Measurements from ENCODE around the gene AGRP.
"Not testable (repeated sequence)": the region's sequence is repeated elsewhere in the genome, so short reads cannot be mapped to it uniquely, and the experiment has no call there.

The AGRP gene, protein sequence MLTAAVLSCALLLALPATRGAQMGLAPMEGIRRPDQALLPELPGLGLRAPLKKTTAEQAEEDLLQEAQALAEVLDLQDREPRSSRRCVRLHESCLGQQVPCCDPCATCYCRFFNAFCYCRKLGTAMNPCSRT

DNA sequence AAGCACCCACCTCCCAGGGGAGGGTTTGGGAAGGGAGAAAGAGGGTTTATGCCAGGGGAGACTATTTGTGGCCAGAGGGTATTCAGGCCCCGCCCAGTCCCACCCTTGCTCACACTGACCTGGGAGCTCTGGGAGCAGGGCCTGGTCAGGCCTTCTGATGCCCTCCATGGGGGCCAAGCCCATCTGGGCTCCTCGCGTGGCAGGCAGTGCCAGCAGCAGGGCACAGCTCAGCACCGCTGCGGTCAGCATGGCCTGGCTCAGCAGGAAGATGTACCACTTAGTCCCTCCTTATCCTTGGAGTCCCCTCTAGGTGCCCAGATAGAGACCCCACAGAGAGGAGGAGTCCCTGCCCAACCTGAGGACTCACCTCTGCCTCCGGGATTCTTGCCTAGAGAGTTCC lies at the start of gene AGRP:
AGRP (minus strand) TSS at position 398 of the 400 bp plus-strand sequence; CDS start at position 249, 149 bp downstream.
- no peak for DNase-seq

DNA sequence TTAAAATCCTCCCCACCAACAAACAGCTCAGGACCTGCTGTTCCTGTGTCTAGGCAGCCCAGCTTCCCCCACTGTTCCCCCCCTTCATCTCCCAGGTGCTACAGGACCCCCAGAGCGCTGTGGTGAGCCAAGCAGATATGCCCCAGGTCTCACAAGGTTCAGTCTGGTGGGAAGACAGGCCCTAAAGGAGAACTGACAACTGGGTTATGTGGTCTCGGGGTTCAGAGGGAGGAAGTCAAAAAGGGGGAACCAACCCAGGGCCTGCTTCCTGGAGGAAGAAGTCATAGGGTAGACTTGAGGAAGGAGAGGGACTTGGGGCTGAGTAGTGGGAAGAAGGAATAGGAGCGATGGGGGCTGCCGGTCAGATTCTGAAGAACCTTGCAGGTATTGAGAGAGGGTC lies 47.9 kb upstream of the AGRP start:
- DNase-seq, result peak in 7 of 14 donors; percentile 11 to 42 (median 33)

DNA sequence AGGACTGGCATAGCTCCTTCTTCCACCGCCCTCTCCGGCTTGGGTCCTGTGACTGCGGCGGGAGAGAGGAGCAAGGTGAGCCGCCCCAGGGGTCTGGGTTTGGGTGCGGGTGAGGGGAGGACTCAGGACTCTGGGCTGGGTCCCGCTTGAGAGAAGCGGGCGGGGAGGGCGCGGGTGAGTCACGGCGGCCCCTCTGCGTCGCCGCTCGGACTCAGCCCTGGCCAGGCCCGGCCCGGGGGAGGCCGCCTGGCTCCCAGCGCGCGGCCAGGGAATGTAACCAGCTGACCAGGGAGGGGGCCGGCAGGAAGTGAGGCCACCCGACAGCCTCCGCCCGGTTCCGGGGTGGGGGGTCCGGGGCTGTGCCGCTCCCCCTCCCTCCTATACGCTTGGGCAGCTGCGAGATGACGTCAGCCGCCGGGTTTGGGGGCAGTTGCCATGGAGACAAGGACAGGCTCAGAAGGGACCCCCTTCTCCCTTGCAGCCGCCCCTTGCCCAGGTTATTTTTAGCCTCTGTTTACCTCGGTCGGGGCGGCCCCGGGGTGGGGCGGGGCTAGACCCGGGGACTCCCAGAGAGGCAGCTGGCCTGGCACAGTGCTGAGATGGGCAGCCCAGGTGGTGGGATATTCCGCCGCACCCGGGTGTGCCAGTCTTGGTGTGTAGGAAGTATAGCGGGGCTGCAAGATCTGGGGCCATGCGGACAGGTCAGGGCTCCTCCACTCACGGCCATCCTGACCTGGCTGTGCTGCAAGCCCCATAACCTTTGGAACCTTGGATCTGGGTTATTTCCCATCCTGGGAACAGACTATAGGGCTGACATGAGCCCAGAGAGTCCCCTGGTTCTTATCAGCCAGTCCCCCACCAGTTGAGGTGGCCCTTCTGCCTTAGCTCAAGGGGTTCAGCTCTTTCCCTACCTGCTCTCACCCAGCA lies 46.9 kb upstream of the AGRP start:
- DNase-seq, result peak in 12 of 14 donors; percentile 10 to 86 (median 52)

DNA sequence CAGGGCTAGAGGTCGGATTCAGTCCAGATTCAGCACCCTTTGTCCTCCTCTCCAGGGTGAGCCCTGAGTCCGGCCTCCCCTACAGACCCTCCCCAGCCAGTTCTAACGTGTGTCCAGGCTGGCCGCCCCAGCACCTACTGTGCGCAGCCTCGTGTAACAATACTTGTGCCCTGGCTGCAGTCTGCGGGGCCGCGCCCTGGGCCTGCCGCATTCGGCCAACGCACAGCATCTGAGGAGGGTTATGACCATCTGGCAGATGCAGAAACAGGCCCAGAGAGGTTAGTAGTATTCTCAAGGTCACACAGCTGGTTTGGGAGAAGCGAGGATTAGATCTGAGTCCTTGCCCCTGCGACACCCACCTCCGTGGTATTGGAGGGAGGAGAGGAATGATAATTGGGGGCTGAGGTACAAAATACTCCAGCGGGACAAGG lies 46.2 kb upstream of the AGRP start:
- DNase-seq, result peak in 2 of 14 donors; percentile 28 to 33

DNA sequence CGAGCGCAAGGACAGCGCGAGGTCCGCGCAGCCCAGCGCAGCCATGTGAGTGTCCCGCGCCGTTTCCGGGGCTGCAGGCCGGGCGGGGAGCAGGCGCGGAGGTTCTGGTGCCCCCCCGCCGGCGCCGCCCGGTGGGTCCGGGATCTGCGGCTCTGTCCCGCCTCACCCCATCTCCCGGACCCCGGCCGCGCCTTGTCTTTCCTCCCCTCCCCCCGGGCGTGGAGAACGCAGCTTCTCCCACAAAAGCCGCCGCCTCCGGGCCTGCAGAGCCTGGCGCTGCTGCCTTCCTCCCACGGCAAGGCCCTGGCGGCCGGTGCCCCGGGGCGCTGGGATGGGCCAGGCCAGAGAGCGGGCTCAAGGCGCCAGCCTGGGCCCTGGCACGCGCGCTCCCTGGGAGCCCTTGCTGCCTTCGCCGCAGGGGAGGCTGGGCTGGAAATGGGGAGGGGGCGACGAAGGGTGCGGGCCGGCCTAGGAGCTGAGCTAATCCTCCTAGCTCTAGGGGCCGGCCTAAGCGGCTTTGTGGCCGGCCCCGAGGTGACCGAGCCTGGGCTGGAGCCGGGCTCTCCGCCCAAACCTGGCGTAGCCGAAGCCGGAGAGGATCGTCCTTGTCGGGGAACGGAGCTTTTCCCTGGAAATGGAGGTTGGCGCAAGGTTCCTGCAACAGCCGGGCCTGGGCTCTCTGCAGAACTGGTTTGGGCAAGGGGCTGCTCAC lies 45.7 kb upstream of the AGRP start:
- DNase-seq, result peak in 6 of 14 donors; percentile 40 to 60 (median 48)

DNA sequence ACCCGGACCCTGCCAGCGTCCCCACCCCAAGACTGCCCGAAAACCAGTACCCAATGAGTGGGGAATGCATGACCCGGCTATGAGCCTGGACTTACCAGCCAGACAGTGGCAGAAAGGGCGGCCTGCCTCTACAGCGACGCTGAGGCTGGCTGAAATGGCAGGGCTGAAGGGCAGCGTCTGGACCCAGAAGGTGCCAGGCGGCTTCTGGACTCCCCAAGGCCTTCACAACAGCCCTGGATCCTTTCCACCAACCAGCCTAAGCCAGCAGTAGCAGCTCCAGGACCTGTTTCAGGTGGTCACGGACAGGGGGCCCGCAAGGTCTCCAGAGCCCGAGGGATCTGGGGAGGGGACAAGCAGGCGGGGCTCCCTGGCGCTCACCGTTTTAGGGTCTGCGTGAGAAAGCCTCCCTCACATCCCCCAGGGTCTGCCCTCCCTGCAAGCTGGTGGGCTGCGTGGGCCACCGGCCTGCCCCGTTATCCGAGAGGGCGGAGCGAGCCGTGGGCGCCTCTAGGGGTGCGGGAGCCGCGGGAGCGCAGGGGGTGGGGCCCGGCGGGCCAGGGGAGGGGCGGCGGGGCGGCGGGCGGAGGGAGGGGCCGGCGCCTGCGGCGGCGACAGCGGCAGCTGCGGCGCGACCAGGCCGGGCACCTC lies 45.0 kb upstream of the AGRP start, which contains the start of gene RIPOR1:
RIPOR1 (plus strand) TSS at position 608 of the 648 bp plus-strand sequence. CDS start 9,618 bp downstream, outside the sequence.
- peak in 12 of 14 donors; percentile 14 to 70 (median 59) for DNase-seq

DNA sequence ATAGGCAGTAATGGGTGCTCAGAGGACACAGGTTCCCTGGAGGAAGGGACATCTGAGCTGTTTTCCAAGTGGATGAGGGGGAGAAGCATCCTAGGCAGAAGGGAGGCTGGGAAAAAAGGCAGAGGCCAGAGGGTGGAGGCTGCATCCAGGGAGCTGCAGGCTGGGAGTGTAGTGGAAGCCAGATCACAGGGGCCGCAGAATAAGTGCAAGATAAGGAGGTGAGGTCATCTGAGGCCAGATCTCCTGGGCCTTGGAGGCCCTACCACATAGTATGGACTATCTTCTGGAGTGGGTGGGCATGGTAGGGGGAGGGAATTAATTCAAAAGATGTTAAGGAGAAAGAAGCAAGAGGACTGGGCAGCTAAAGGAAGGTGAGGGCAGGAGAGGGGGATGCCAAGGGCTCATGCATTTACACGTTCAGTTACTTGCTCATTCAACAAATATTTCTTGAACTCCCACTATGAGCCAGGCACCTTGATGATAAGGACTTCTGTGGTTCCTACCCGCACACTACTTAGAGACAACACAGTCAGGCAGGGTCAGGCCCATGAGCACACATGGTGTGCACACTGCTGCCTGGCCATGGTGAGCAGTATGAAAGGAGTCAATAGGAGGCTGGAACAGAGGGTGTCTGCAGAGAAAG lies 42.9 kb upstream of the AGRP start:
- no peak for DNase-seq

DNA sequence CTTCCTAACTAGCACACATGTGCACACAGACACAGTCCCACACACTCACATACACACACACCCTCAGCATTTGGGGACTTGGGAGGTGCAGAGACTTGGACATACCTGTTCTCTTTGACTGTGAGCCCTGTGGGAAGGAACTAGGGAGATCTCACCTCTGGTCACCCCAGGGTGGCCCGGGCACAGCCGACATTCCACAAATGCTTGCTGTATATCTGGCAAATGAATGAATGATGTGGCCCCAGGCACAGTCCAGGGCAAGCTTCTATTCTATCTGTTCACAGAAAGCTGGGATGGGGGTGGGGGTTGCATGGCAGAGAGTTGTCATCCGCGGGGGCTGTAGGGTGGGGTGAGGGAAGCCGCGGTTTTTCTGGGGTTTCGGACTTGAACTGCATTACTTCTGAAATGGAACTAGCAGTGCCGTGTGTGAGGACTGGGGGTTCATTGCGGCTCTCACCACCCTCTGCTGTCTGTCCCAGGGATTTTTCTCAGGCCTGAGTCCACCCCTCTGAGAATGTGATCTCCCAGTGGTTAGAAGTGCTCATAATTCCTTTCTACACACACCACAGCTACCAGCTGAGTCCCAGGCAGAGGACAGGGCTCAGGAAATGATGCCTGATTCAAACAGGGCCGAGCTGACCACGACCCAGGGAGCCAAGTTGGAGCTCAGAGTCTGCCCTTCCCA lies 42.0 kb upstream of the AGRP start:
- no peak for DNase-seq

DNA sequence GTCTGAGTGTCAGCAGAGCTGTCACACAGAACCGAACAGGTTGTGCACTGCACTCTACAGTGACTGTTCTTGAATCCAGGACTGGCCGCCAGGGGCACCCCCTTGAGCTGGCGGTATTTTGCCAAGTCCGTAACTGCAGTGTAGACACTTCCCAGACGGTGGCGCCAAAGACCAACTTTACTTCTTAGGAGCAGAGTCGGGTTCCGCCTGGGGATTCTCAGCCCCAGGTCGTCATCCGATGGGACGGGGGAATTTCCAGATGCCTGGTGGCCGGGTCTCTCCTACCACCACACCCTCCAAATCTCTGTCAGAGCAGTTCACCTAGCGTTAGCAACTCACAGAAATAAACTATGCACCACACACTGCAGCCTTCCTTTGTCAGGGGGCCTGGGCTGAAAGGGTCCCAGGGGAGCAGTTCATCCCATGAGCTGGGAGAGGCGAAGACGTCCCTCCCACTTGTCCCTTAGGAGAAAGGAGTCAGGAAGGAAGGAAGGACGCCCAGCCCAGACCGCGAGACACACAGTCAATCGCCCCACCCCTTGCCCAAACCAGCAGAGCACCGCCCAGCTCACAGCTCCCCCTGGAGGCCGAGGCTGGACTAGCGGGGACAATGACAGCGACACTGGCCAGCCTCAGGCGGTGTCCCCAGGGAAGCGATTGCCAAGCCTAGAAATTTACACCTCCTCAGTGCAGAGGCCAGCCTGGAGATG lies 37.9 kb upstream of the AGRP start:
- DNase-seq, result peak; percentile 34 to 91 (median 82)

DNA sequence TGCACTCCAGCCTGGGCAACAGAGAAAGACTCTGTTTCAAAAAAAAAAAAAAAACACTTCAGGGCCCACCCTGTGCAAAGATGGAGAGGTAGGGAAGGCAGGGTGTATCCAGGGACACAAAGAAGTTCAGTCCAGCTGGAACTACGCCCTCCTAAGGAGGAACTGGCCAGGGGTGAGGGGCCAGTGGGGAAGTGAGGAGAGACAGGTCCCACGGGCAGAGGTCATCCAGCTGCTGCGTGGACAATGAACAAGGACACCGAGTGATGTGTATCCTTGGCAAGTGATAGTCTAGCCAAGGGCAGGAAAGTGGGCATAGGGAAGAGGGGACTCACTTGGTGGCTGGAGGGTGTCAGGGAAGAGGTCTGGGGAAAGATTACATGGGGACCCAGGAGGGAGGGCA lies 35.9 kb upstream of the AGRP start:
- no peak for DNase-seq

DNA sequence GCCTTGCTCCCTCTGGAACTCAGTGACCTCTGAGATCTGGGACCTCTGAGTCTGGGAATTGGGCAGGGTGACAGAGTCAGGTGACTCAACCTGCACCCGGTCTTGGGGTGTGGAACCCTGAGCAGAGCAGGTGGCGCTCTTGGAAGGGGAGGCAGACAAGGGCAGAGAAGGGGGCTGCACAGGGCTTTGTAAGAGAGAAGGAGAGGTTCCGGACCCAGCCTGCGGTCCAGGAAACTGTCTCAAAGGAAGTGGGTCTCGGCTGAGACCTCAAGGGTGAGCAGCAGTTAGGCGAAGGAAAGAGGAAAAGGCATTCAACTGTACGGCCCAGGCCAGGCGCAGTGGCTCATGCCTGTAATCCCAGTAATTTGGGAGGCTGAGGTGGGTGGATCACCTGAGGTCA lies 35.3 kb upstream of the AGRP start:
- DNase-seq, result no peak

DNA sequence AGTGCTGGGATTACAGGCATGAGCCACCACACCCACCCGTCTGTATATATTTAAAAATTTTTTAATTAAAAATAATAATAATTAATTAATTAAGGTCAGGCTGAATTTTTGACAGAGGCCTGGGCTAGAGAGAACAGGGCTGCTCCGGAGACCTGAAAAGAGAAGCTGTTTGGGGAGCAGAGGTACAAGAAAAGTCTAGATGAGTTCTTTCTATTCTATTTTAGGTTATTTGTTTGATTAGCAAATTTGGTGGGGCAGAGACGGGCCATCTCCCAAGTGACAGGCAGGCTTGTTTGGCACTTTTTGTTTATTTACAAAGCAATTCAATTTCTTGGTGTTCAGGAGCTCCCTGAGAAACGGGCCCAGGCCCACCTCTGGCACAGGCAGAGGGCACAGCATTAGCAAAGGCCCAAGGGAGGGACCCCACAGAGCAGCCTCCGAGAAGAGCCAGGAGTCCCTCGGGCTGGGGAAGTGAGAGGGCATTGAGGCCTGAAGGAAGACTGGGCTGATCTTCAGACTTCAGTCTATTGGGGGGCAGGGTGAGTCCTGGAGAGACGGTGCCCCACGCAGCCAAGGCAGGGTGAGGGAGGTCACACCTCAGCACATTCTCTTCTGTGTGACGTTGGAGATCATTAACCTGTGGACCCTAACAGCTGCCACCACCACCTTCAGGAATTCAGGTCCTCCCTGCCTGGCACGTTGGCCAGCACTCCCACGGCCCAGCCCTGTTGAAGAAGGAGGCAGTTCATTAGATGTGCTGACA lies 34.5 kb upstream of the AGRP start:
- no peak for DNase-seq

DNA sequence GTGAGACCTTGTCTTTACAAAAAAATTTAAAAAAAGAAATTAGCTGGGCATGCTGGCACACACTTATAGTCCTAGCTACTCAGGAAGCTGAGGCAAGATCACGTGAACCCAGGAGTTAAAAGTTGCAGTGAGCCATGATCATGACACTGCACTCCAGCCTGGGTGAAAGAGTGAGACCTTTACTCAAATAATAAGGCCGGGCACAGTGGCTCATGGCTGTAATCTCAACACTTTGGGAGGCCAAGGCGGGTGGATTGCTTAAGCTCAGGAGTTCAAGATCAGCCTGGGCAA lies 33.8 kb upstream of the AGRP start:
- no peak for DNase-seq

DNA sequence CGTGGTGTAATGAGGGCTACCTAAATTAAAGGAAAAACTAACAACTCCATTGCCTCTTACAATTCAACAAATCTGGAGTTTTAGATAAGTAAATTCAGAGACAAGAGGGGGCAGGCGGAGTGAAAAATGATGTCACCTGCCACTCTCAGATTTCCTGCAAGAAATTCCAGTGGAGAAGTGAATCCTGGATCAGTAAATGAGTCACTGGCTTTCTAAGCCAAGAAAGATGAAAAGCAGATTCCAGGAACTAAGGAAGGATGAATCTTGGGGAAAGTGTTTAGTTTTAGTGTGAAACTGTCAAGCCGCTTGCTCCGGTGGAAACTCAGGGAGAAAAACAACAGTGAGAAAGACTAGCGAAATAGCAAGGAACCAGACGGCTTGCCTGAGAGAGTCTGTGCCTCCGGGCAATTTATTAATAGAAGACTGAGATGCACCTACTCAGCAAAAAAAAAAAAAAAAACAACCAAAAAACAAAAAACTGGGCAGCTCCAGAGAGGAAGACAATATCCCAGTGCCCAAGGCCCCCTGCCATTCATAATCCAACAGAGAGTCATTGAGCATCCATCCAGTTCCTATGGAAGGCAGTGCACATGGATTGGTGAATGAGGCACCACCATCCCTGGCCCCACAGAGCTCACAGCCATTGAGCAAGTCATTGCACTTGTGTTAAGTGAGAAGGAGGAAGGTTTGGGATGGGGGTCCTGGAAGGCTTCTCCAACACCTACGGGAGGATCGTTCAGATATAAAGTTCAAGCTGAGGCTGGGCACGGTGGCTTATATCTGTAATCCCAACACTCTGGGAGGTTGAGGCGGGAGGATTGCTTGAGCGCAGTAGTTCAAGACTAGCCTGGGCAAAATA lies 33.2 kb upstream of the AGRP start:
- no peak for DNase-seq

DNA sequence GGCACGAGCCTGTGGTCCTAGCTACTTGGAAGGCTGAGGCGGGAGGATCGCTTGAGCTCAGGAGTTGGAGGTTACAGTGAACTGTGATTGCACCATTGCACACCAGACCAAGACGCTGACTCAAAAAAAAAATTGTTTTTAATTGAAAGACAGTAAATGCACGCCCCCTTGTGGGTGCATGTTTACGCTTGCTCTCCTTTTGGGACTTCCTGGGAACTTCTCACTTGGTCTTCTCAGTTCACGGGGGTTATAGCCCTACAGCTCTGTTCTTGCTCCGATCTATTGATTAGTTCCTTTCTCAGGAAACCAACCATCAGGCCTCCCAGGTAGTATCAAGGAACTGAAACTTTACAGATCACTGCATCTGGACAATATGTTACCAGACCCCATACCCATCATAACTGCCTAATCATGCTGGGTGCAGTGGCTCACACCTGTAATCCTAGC lies 31.1 kb upstream of the AGRP start:
- DNase-seq, result peak in 4 of 14 donors; percentile 14 to 35 (median 24)

DNA sequence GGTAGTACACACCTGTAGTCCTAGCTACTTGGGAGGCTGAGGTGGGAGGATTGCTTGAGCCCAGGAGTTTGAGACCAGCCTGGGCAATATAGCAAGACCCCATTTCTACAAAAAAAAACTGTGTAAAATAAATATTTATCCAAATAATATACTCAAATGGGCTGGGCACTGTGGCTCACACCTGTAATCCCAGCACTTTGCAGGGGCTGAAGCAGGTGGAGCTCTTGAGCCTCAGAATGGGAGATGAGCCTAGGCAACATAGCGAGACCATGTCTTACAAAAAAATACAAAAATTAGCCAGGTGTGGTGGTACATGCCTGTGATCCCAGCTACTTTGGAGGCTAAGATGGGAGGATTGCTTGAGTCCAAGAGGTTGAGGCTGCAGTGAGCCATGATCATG lies 30.5 kb upstream of the AGRP start:
- DNase-seq, result not testable (repeated sequence)

DNA sequence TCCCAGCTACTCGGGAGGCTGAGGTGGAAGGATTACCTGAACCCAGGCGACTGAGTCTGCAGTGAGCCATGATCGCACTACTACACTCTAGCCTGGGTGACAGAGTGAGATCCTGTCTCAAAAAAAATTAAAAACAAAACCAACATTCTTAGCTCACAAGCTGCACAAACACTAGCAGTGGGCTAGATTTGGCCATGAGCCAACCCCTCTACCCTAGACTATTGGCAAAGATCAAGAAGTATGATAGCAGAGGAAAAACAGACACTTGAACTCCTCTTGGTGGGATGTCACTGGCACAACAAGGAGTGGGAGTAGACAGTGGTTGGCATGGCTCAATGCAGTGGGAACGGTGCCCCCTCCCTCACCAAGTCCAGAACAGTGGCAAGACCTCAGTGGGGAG lies 25.7 kb upstream of the AGRP start:
- no peak for DNase-seq

DNA sequence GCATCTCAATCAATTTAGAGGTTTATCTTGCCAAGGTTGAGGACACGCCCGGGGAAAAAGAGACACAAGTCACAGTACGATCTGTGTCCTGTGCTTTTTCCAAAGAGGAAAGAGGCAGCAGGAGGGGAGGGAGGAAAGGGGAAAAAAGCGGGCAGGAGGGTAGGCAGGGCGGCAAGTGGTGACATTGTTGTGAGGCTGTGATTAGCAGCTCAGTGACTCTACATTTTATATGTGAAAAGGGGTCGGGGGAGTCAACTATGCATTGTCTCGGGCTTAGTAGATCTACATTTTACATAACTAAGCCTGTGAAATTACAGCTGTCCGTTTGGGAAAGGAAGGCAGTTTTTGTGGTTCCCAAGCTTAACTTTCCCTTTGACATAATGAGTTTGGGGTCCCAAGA lies 23.1 kb upstream of the AGRP start:
- no peak for DNase-seq

All from C1 segment of cervical spinal cord (tissue), 14 donors.